SH-SY5Y (cell line): ENCODE data around the gene BUB1.

Source experiments
- GATA2 ChIP-seq: IDR thresholded peaks from 2 replicates; pipeline ENCODE4 v1.6.1; 2011; ENCODE audit warnings: mild to moderate bottlenecking, low read depth, low read length
- GATA3 ChIP-seq: IDR thresholded peaks from 2 replicates; pipeline ENCODE4 v1.6.1; 2011; ENCODE audit warnings: low read depth, mild to moderate bottlenecking, low read length, moderate library complexity

GRCh38 chr2:110647777-110648176, 30.1 kb downstream of the BUB1 start:
- TF ChIP-seq GATA3, result no peak
- no peak for TF ChIP-seq GATA2
